ENCODE data around the gene GCK.

GCK gene

GRCh38 chr7:44189286-44189992, at the start of gene GCK:
TSS of gene GCK (minus strand) at chr7:44189439. CDS start at chr7:44188953, 486 bp downstream.
- DNase-seq (ENCODE audit: low read depth in 2 of 2) = no peak

GRCh38 chr7:44238116-44238695, 49.0 kb upstream of the GCK start:
- DNase-seq (ENCODE audit: low read depth in 2 of 2) = no peak

DNA sequence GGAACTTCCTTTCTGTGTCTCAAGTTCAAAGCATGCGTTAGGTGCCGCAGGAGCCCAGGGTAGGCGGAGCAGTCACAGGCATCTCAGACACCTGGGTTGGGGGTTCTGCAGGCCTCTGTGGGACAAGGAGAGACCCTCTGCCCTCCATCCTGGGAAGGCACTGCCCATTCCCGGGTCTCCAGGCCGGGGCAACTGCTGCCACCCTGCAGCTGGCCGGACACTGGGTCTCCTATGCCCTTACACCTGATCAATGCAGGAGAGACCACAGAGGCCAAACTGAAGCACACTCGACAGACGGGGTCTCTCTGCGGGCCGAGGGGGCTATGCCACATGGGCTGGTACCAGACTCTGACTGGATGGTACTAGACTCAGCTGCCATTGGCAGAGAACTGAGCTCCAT, 48.5 kb upstream of the GCK start:
- DNase-seq (ENCODE audit: low read depth in 2 of 2) = no peak

DNA sequence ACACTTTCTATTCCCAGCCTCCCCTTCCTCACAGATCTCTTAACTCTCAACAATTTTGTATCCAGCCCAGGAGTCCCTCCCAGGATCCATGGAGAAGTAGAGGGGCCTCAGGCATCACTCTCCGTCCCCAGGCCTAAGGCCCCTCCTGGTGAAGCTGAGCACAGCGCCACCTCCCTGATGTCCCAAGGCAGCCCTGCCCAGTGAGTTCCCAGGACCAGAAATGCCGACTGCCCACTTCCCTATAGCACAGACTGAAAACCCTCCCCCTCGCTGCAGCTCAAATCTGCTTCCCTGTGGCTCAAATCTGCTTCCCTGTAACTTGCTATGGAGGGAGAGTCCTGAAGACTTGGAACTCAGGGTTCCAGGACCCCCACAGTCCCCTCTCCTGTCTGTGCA, 47.1 kb upstream of the GCK start:
- no peak for DNase-seq (ENCODE audit: low read depth in 2 of 2)

DNA sequence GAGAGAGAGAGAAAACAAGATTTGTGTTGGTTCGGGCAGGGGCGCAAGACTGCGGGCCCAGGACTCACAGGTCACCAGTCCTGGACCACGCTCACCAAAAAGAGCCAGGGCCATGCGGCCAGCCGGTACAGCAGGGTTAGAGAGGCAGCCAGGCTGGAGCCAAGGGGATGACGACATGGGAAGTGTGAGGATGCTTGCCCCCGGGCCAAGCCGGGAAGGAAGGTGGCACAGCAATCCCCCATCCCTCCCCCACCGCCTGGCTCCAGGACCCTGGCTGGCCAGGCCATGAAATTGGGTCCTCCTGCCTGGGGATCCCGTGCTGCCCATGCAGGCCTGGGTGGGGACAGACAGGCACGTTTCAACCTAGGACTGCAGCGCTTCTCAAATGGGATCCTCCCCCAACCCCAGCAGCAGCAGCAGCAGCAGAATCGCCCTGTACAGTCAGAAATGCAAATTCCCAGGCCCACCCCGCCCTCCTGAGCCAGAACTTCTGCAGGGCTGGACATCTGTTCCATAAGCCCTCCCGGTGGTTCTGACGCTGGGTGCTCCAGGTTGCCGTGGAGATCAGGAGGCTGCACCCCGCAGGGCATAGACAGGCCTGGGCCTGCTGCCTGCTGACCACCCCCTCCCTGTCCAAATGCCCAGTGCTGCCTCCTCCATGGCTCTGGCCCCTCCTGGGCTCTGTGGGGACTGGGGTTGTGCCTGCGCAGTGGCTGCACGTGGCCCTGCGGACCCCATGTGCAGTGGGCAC, 46.5 kb upstream of the GCK start:
- no peak for DNase-seq (ENCODE audit: low read depth in 2 of 2)

DNA sequence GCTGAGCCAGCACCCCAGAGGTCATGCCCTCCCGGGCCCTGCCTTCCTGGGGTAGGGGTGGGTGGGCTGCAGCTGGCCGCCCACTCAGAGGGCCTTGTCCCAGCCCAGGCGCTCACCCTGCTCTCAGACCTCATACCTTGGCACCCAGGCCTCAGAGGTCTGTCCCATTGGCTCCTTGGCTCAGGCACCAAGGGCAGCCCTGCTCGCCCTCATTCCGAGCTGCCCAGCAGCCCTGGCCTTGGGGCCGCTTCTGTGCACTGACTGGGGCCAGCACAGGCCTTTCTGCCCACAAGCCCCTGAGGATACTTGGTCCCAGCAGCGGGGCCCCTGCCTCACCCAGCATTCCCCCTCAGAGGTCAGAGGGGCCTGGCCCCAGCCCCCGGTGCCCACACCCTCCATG, 45.8 kb upstream of the GCK start:
- no peak for DNase-seq (ENCODE audit: low read depth in 2 of 2)

GRCh38 chr7:44232901-44233715, 43.9 kb upstream of the GCK start:
- no peak for DNase-seq (ENCODE audit: low read depth in 2 of 2)

DNA sequence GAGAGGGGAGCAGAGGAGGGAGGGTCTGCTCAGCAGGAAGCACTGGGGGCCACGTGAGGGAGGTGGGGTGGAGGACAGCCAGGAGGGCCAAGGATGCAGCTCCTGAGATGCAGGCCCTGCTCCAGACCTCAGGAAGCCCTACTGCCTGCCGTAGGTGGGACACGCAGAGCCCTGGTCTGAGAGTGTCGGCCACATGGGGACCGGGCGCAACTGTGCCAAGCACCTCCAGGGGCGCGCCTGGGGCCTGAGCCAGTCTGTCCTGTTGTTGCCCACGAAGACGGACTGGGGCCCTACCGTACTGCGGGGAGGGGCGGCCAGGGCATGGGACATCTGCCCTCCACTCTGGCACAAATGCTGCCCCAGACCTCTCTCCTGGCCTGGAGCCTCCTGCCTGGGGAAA, 43.2 kb upstream of the GCK start:
- DNase-seq (ENCODE audit: low read depth in 2 of 2) = no peak

DNA sequence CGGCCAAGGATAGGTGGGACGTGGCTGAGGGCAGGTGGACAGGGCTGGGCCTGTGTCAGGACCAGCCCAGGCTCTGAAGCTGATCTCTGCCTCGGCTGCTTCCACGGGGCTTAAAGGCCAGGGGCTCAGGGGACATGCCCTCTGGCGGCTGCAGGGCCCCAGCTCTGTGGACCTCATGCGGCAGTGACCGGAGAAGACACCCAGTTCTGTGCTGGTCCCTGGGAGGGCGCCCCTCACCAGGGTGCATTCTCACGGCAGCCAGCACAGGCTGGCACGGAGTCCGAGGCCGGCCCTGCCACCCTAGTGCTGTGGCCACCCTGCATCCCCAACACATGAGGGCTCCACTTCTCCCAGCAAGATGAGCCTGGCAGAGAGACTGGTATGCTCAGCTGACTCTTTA, 41.8 kb upstream of the GCK start:
- no peak for DNase-seq (ENCODE audit: low read depth in 2 of 2)

GRCh38 chr7:44230286-44230685, 41.0 kb upstream of the GCK start:
- DNase-seq (ENCODE audit: low read depth in 2 of 2) = no peak

- DNase-seq (ENCODE audit: low read depth in 2 of 2) = no peak
These were observed 40.4 kb upstream of the GCK start for GRCh38 chr7:44229546-44230105.

GRCh38 chr7:44228571-44229350, 39.5 kb upstream of the GCK start:
- DNase-seq (ENCODE audit: low read depth in 2 of 2) = no peak

- no peak for DNase-seq (ENCODE audit: low read depth in 2 of 2)
These were observed 38.7 kb upstream of the GCK start for GRCh38 chr7:44227911-44228310.

DNA sequence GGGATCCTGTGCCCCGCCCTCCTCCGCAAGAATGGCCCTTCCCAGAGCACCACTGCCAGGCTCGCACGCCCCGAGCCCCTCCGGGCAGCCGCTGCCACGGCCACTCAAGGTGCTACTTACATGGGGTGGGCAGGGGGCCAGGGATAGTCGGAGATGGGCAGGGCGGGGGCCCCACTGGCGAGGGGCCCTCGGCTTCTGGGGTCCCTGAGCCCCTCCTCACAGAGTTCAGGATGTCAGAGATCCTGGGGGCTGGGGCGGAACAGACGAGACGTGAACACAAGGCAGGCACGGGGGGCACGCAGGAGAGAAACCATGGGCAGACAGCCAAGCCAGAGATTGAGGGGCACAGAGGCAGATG, 37.1 kb upstream of the GCK start:
- no peak for DNase-seq (ENCODE audit: low read depth in 2 of 2)

- no peak for DNase-seq (ENCODE audit: low read depth in 2 of 2)
These were observed 36.5 kb upstream of the GCK start for GRCh38 chr7:44225566-44226395.

DNA sequence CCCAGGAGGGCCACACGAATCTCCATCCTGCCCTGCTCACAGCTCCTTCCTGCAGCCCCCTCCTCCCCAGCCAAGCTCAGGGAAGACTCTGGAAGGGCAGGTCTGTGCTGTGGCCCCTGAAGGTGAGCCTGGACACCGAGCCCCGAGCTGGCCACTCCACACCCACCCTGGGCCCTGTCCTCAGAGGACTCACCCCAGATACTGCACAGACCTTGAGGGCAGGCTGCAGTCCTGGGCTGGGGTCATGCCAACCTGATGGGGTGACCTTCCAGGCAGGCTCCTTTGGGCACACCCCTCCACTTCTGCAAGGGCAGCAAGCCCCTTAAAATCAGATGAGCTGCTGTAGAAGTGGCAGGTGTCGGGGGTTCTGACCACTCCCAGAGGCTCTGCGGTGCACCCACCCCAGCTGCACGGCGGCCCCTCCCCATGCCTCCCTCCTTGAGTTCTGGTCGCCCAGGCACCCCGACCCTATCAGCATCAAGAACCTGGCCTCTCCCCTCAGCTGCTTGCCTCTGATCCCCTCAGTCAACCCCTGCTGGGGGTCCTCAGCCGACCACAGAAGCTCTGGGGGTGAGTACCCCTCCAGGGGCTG, 35.8 kb upstream of the GCK start:
- no peak for DNase-seq (ENCODE audit: low read depth in 2 of 2)

DNA sequence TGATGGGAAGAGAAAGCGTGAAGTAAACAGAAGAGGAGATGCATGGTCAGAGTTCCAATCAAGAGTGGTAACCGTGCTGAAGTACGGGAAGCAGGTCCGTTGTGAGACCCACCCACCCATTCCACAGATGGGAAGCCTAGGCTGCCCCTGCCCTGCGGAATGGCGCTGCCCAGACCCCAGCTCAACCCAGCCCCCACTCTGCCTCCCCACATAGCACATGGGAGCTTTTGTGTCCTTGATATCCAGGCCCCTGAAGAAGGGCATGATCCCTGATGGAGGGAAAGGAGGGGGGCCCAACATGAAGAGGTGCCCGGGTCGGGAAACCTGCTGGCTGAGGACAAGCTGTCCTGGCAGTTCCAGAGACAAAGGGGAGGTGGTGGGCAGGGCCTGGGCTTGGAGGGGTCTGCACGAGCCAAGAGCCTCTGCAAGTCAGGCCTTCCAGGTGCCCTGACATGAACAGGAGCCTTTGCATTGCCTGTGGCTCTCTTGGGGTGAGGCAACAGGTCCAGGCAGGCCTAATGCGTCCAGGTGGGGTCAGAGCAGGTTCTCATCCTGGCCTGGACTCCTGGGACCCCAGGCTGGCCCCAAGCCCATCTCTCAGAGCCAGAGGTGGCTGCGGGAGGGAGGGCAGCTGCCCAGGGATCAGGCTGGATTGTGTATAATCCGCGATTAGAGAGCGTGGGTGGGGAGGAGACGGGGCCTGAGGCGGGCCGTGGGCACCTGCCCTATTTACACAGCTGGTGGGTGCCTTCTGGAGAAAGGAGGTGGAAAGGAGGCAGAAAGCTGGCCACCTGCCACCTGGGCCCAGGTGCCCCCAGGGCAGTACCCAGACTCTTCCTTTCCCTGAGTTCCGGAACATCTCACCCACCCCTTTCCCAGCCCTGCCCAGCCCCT, 35.1 kb upstream of the GCK start:
- DNase-seq (ENCODE audit: low read depth in 2 of 2) = no peak

GRCh38 chr7:44223362-44224079, 34.3 kb upstream of the GCK start:
- no peak for DNase-seq (ENCODE audit: low read depth in 2 of 2)

Measured in stimulated activated CD4-positive, alpha-beta T cell treated with anti-CD3 and anti-CD28 coated beads, Interleukin-15, amount 100 ng/mL, for 48 hours (primary cell).